ENCODE data around the gene C4B.
"Not testable (repeated sequence)": the region's sequence is repeated elsewhere in the genome, so short reads cannot be mapped to it uniquely, and the experiment has no call there.

The C4B gene

GRCh38 chr6:31981744-31982143 is 32.9 kb upstream of the C4B start, which contains the start of gene C4A:
Gene C4A (plus strand): TSS chr6:31982057. CDS start chr6:31982108, 51 bp downstream.
- not testable (repeated sequence) for DNase-seq (ENCODE audit: low spot score)

DNA sequence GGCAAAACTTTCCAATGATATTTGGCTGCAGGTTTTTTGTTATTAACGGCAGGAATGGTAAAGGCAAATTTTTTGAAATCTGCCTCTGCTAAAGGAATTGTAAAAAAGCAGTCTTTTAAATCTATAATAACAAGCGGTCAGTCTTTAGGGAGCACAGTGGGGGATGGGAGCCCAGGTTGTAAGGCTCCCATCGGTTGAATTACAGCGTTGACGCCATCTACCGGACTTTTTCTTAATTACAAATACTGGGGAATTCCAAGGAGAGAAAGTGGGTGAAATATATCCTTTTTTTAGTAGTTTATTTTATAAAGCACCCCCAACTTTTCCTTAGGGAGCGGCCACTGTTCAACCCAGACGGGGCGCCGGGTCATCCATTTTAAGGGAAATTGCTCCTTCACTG is 25.2 kb upstream of the C4B start:
- not testable (repeated sequence) for DNase-seq (ENCODE audit: low spot score)

DNA sequence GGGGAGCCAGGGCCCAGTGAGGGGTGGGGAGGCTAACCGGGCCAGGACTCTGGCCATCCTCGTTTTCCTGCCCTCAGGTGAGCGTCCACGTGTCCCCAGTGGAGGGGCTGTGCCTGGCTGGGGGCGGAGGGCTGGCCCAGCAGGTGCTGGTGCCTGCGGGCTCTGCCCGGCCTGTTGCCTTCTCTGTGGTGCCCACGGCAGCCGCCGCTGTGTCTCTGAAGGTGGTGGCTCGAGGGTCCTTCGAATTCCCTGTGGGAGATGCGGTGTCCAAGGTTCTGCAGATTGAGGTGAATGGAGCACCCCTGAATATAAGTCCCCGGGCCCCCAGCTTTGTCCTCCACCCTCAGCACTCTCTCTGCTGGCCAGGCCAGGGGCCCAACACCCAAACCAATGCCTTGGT is 20.2 kb upstream of the C4B start:
- not testable (repeated sequence) for DNase-seq (ENCODE audit: low spot score)

GRCh38 chr6:31996385-31996784 is 18.2 kb upstream of the C4B start:
- DNase-seq (ENCODE audit: low spot score) = not testable (repeated sequence)

DNA sequence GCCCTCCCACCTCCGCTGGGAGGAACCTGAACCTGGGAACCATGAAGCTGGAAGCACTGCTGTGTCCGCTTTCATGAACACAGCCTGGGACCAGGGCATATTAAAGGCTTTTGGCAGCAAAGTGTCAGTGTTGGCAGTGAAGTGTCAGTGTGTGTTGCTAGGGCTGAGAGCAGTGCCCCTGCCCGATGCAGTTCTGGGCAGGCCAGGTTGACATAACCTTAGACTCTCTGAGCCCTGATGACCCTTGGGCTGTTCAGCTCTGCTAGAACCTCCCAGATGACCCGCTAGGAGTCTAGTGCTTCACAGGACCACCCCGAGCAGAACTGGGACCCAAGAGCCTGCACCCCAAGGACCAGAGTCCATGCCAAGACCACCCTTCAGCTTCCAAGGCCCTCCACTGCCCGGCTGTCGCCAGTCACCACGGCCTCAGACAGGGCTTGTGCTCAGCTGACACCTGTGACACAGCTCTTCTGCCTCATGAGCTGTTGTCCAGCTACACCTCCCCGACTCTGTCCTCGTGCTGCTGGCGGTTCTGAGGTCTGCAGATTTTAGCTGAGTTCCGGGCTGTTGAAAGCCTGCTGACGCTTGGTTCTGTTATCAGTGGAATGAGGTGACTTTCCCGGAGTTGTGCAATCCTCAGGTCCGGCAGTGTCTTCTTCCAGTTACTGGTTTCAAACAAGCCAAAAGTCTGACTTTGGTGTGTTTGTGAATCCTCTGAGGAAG is 11.9 kb upstream of the C4B start:
- not testable (repeated sequence) for DNase-seq (ENCODE audit: low spot score)

GRCh38 chr6:32003301-32003700 is 11.3 kb upstream of the C4B start:
- not testable (repeated sequence) for DNase-seq (ENCODE audit: low spot score)

GRCh38 chr6:32004393-32004792 is 10.2 kb upstream of the C4B start:
- DNase-seq (ENCODE audit: low spot score) = not testable (repeated sequence)

GRCh38 chr6:32004864-32005537 is 9.6 kb upstream of the C4B start:
- not testable (repeated sequence) for DNase-seq (ENCODE audit: low spot score)

DNA sequence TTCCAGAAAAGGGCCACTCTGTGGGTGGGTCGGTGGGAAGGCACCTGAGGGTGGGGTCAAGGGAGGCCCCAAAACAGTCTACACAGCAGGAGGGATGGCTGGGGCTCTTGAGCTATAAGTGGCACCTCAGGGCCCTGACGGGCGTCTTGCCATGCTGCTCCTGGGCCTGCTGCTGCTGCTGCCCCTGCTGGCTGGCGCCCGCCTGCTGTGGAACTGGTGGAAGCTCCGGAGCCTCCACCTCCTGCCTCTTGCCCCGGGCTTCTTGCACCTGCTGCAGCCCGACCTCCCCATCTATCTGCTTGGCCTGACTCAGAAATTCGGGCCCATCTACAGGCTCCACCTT is 9.1 kb upstream of the C4B start:
- not testable (repeated sequence) for DNase-seq (ENCODE audit: low spot score)

- not testable (repeated sequence) for DNase-seq (ENCODE audit: low spot score)
Observed at GRCh38 chr6:32005991-32006529, 8.5 kb upstream of the C4B start.

- not testable (repeated sequence) for DNase-seq (ENCODE audit: low spot score)
Observed at GRCh38 chr6:32007086-32007485, 7.5 kb upstream of the C4B start.

- DNase-seq (ENCODE audit: low spot score) = not testable (repeated sequence)
Observed at GRCh38 chr6:32008037-32008436, 6.6 kb upstream of the C4B start.

GRCh38 chr6:32008616-32009015 is 6.0 kb upstream of the C4B start:
- DNase-seq (ENCODE audit: low spot score) = not testable (repeated sequence)

DNA sequence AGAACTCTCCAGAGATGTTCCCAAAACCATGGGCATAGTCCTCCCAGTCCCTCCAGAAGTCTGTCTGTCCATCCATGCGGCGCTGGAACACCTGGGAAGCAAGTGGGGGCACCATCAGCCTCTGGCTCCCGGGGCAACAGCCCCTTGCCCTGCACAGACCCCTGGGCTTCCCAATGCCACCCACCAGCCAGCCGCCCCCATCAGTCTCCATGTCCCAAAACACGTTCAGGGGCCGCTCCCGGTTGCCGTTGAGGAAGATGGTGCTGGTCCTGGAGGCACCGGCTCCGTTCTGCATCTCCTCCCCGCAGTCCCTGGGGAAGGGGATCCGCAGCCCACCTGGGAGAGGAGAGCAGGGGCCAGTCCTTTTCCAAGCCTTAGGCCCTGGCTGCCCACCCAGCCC is 5.1 kb upstream of the C4B start:
- not testable (repeated sequence) for DNase-seq (ENCODE audit: low spot score)

- DNase-seq (ENCODE audit: low spot score) = not testable (repeated sequence)
Observed at GRCh38 chr6:32010856-32011530, 3.6 kb upstream of the C4B start.

GRCh38 chr6:32012941-32013617 is 1.5 kb upstream of the C4B start:
- DNase-seq (ENCODE audit: low spot score) = not testable (repeated sequence)

- not testable (repeated sequence) for DNase-seq (ENCODE audit: low spot score)
Observed at GRCh38 chr6:32013738-32014137, 857 bp upstream of the C4B start.

GRCh38 chr6:32022100-32022499 is 7.5 kb downstream of the C4B start:
- DNase-seq (ENCODE audit: low spot score) = not testable (repeated sequence)

GRCh38 chr6:32028631-32029030 is 14.0 kb downstream of the C4B start:
- not testable (repeated sequence) for DNase-seq (ENCODE audit: low spot score)

DNA sequence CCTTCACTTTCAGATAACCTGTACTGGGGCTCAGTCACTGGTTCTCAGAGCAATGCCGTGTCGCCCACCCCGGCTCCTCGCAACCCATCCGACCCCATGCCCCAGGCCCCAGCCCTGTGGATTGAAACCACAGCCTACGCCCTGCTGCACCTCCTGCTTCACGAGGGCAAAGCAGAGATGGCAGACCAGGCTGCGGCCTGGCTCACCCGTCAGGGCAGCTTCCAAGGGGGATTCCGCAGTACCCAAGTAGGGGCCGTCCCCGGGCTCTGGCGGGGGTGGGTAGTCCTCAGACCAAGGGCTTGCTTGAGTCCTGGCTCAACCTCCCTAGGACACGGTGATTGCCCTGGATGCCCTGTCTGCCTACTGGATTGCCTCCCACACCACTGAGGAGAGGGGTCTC is 15.0 kb downstream of the C4B start:
- not testable (repeated sequence) for DNase-seq (ENCODE audit: low spot score)

DNA sequence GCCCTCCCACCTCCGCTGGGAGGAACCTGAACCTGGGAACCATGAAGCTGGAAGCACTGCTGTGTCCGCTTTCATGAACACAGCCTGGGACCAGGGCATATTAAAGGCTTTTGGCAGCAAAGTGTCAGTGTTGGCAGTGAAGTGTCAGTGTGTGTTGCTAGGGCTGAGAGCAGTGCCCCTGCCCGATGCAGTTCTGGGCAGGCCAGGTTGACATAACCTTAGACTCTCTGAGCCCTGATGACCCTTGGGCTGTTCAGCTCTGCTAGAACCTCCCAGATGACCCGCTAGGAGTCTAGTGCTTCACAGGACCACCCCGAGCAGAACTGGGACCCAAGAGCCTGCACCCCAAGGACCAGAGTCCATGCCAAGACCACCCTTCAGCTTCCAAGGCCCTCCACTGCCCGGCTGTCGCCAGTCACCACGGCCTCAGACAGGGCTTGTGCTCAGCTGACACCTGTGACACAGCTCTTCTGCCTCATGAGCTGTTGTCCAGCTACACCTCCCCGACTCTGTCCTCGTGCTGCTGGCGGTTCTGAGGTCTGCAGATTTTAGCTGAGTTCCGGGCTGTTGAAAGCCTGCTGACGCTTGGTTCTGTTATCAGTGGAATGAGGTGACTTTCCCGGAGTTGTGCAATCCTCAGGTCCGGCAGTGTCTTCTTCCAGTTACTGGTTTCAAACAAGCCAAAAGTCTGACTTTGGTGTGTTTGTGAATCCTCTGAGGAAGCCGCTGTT is 20.9 kb downstream of the C4B start:
- not testable (repeated sequence) for DNase-seq (ENCODE audit: low spot score)
